ENCODE data around the gene PPP2CA. TPM values are rescaled to one million over a fixed set of nuclear protein-coding genes. Genes with fewer than 3 reads are reported as not detected.

The PPP2CA gene
- total and polyA plus RNA-seq, 10 of the 15 experiments (the other 5 are each of a cell fraction or from before 2014, with no cell fraction given): 18.6 to 385 (median 134) TPM

GRCh38 chr5:134176511-134177368 lies 49.1 kb downstream of the PPP2CA start, which contains the start of gene SKP1:
SKP1 (minus strand) TSS chr5:134176950; CDS start chr5:134174022, 2,928 bp downstream.
- SMC1A ChIA-PET (ENCODE audit: uncharacterized antibody, unreplicated experiment): interaction anchor here (1.1 to 1.3 kb wide), 6 partner anchors 10 to 137 kb away, joined by 3 to 5 read pairs (median 3); no protein-coding TSS in a partner anchor
- intact Hi-C loops (cut with micrococcal nuclease; ENCODE audit: unreplicated experiment) (loop anchor here (5.0 kb wide), 1 partner anchor 196 kb away; the partner anchor contains the start of gene UBE2B), in situ Hi-C loops (cut with MboI) (no loop called here)
- FAIRE-seq (peak; percentile 47), ATAC-seq (peak; percentile 89), DNase-seq (ENCODE audit: low read depth, low spot score) (peak; percentile 42)
- peaks cover 3% of the 10 kb centered on the region for H3K4me1 ChIP-seq (ENCODE audit: control insufficient read depth, insufficient read depth, low read length)
- no peaks in the 10 kb centered on the region for H4K20me1 ChIP-seq (ENCODE audit: control insufficient read depth, insufficient read depth)
- H2AFZ ChIP-seq (ENCODE audit: control insufficient read depth, low read depth, low read length): peak within 1 kb of the TSS; percentile 84
- peaks cover 1 to 3% of the 10 kb centered on the region in 2 experiments; a peak in 2 of 4 replicates for H3K36me3 ChIP-seq (ENCODE audit: control insufficient read depth in 2 of 2, insufficient read depth in 2 of 2, low read length in 1 of 2)
- peak within 1 kb of the TSS; percentile 89 for H3K27ac ChIP-seq (ENCODE audit: control insufficient read depth, insufficient read depth)
- peaks cover 39% of the 10 kb centered on the region for H3K79me2 ChIP-seq (ENCODE audit: control insufficient read depth, insufficient read depth, low read length)
- H3K9me3 ChIP-seq (replicated peaks; ENCODE audit: control insufficient read depth, insufficient read depth, low read length): no peaks in the 10 kb centered on the region
- POLR2A ChIA-PET: interaction anchor here (1.1 to 1.9 kb wide), 7 partner anchors 20 to 410 kb away, joined by 3 to 7 read pairs (median 4); partner anchors contain the start of gene PPP2CA
- H3K9ac ChIP-seq (ENCODE audit: control insufficient read depth, insufficient read depth, low read length): peak within 1 kb of the TSS; percentile 86
- no peaks in the 10 kb centered on the region for H3K27me3 ChIP-seq (replicated peaks in 1 of 2; ENCODE audit: control insufficient read depth in 2 of 2, insufficient read depth in 2 of 2, low read length in 1 of 2)
- H3K4me3 ChIP-seq: peak within 1 kb of the TSS; percentile 99
- under 1% methylated on average over 77 of the region's 92 CpGs for WGBS (ENCODE audit: insufficient coverage, insufficient replicate concordance, low lambda C conversion rate, missing lambda C conversion rate)
- no TSS peak for BruUV-seq (replicated peaks)
- H3K4me2 ChIP-seq (ENCODE audit: control insufficient read depth, insufficient read depth): peak within 1 kb of the TSS; percentile 86
- CTCF ChIA-PET: interaction anchor here (0.5 to 1.6 kb wide), 11 partner anchors 8 to 1904 kb away, joined by 3 to 6 read pairs (median 3); partner anchors contain the start of gene PPP2CA
- RAD21 ChIA-PET (ENCODE audit: unreplicated experiment): interaction anchor here (1.0 to 4.0 kb wide), 4 partner anchors 11 to 410 kb away, joined by 3 to 15 read pairs (median 6); no protein-coding TSS in a partner anchor
- TF ChIP-seq, protein P1, sequence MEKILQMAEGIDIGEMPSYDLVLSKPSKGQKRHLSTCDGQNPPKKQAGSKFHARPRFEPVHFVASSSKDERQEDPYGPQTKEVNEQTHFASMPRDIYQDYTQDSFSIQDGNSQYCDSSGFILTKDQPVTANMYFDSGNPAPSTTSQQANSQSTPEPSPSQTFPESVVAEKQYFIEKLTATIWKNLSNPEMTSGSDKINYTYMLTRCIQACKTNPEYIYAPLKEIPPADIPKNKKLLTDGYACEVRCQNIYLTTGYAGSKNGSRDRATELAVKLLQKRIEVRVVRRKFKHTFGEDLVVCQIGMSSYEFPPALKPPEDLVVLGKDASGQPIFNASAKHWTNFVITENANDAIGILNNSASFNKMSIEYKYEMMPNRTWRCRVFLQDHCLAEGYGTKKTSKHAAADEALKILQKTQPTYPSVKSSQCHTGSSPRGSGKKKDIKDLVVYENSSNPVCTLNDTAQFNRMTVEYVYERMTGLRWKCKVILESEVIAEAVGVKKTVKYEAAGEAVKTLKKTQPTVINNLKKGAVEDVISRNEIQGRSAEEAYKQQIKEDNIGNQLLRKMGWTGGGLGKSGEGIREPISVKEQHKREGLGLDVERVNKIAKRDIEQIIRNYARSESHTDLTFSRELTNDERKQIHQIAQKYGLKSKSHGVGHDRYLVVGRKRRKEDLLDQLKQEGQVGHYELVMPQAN (conservative IDR thresholded peaks at IDR 0.05): peak; percentile 94
- peak; percentile 94 for TF ChIP-seq TAF1 (IDR thresholded peaks at IDR 0.05; ENCODE audit: borderline replicate concordance, low read depth, low read length)
- TF ChIP-seq BMI1 (IDR thresholded peaks at IDR 0.05; ENCODE audit: borderline replicate concordance): no peak
- TF ChIP-seq, protein P2, sequence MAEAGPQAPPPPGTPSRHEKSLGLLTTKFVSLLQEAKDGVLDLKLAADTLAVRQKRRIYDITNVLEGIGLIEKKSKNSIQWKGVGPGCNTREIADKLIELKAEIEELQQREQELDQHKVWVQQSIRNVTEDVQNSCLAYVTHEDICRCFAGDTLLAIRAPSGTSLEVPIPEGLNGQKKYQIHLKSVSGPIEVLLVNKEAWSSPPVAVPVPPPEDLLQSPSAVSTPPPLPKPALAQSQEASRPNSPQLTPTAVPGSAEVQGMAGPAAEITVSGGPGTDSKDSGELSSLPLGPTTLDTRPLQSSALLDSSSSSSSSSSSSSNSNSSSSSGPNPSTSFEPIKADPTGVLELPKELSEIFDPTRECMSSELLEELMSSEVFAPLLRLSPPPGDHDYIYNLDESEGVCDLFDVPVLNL (IDR thresholded peaks at IDR 0.05; ENCODE audit: low read depth, low read length): no peak
- no peak for TF ChIP-seq YBX1 (IDR thresholded peaks at IDR 0.05)
- no peak for TF ChIP-seq CEBPB (IDR thresholded peaks at IDR 0.05; ENCODE audit: borderline replicate concordance in 1 of 2, low read depth in 2 of 2, low read length in 2 of 2)
- peak; percentile 84; the same call in 1 of the 2 replicates for TF ChIP-seq YY1 (IDR thresholded peaks at IDR 0.05; ENCODE audit: low read depth, low read length)
- TF ChIP-seq SIN3A (IDR thresholded peaks at IDR 0.05; ENCODE audit: low read depth, low read length): peak; percentile 68
- TF ChIP-seq MLLT1 (IDR thresholded peaks at IDR 0.05): peak; percentile 81; the same call in 1 of the 2 replicates
- peak; percentile 100 for TF ChIP-seq POLR2AphosphoS5 (IDR thresholded peaks at IDR 0.05; ENCODE audit: low read length)
- no peak for TF ChIP-seq ZZZ3 (IDR thresholded peaks at IDR 0.05; ENCODE audit: control insufficient read depth, insufficient read length, low read depth)
- peak; percentile 39; the same call in 1 of the 2 replicates for TF ChIP-seq NR2C1 (IDR thresholded peaks at IDR 0.05)
- no peak for TF ChIP-seq ETV6 (conservative IDR thresholded peaks at IDR 0.05 in 1 of 2, IDR thresholded peaks at IDR 0.05 in 1 of 2; ENCODE audit: borderline replicate concordance in 1 of 2, low read depth in 1 of 2)
- peak; percentile 70 for TF ChIP-seq CREM (IDR thresholded peaks at IDR 0.05; ENCODE audit: low read depth)
- TF ChIP-seq CREB1 (IDR thresholded peaks at IDR 0.05; ENCODE audit: low read depth): peak; percentile 83
- peak; percentile 70; the same call in 1 of the 2 replicates for TF ChIP-seq DPF2 (IDR thresholded peaks at IDR 0.05)
- no peak for TF ChIP-seq EGR1 (IDR thresholded peaks at IDR 0.05; ENCODE audit: borderline replicate concordance in 1 of 2, low read depth in 2 of 2, low read length in 2 of 2)
- no peak for TF ChIP-seq SMARCA5 (IDR thresholded peaks at IDR 0.05)
- peak; percentile 2 to 27; a peak in 1 of 4 replicates for TF ChIP-seq IKZF2 (IDR thresholded peaks at IDR 0.05)

All from GM12878 (cell line).